DND-41 (cell line): ENCODE measurements around the gene ARHGAP45.

Source experiments
- EZH2 ChIP-seq: IDR thresholded peaks from 3 replicates; pipeline ENCODE4 v1.6.1; 2012; ENCODE audit warnings: borderline replicate concordance, low read depth, mild to moderate bottlenecking, moderate library complexity, low read length, inconsistent platforms; ENCODE audit not compliant: severe bottlenecking
- TF ChIP-seq, protein P1 (sequence below): IDR thresholded peaks from 2 replicates; pipeline ENCODE4 v1.5.1; 2012; ENCODE audit warnings: borderline replicate concordance, low read length, moderate library complexity, mild to moderate bottlenecking; ENCODE audit not compliant: poor library complexity, severe bottlenecking; ENCODE audit errors: extremely low read depth

- TF ChIP-seq, protein P1, sequence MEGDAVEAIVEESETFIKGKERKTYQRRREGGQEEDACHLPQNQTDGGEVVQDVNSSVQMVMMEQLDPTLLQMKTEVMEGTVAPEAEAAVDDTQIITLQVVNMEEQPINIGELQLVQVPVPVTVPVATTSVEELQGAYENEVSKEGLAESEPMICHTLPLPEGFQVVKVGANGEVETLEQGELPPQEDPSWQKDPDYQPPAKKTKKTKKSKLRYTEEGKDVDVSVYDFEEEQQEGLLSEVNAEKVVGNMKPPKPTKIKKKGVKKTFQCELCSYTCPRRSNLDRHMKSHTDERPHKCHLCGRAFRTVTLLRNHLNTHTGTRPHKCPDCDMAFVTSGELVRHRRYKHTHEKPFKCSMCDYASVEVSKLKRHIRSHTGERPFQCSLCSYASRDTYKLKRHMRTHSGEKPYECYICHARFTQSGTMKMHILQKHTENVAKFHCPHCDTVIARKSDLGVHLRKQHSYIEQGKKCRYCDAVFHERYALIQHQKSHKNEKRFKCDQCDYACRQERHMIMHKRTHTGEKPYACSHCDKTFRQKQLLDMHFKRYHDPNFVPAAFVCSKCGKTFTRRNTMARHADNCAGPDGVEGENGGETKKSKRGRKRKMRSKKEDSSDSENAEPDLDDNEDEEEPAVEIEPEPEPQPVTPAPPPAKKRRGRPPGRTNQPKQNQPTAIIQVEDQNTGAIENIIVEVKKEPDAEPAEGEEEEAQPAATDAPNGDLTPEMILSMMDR: no peak
- TF ChIP-seq EZH2: no peak
These were observed 7.1 kb downstream of the ARHGAP45 start for GRCh38 chr19:1073956-1074517.
